Uterus (tissue), 4 donors: ENCODE measurements around the gene NUP188. TPM values are rescaled to one million over a fixed set of nuclear protein-coding genes. Genes with fewer than 3 reads are reported as not detected.

Experiments
- DNase-seq, 2 donors: peaks; one replicate each; pipeline ENCODE4 v3.0.0-alpha.2; 2019 to 2020
- H3K27ac ChIP-seq, 2 donors: fragments of 200-600 bp; sonication (generic); 1 replicate in 1 of 2; 2 replicates in 1 of 2; pipeline ENCODE4 v1.5.1; 2016 to 2018
- H3K27me3 ChIP-seq, 2 donors: fragments of 200-600 bp; sonication (generic); one replicate each; pipeline ENCODE4 v1.5.1; 2018 to 2019; ENCODE audit warnings: control low read depth in 1 of 2
- H3K36me3 ChIP-seq, 2 donors: fragments of 200-600 bp; sonication (generic); one replicate each; pipeline ENCODE4 v1.5.1; 2019; ENCODE audit warnings: control low read depth in 1 of 2
- H3K4me1 ChIP-seq, 2 donors: fragments of 200-600 bp; sonication (generic); one replicate each; pipeline ENCODE4 v1.5.1; 2018 to 2019; ENCODE audit warnings: control low read depth in 1 of 2
- H3K4me3 ChIP-seq, 2 donors: fragments of 200-600 bp; sonication (generic); 1 replicate in 1 of 2; 2 replicates in 1 of 2; pipeline ENCODE4 v1.5.1; 2018 to 2019; ENCODE audit warnings: mild to moderate bottlenecking in 1 of 2
- H3K9me3 ChIP-seq, 2 donors: fragments of 200-600 bp; sonication (generic); one replicate each; pipeline ENCODE4 v1.5.1; 2019; ENCODE audit warnings: control low read depth in 1 of 2
- CTCF ChIP-seq, 4 experiments: fragments of 200-600 bp in 2 of 4; fragments of 450-650 bp in 2 of 4; sonication (generic) in 2 of 4; IDR thresholded peaks; one replicate each; pipeline ENCODE4 v1.5.1; 2016 to 2019; ENCODE audit warnings: antibody characterized with exemption in 4 of 4, mild to moderate bottlenecking in 2 of 4, moderate library complexity in 1 of 4
- POLR2A ChIP-seq, 2 donors: fragments of 450-650 bp; IDR thresholded peaks; one replicate each; pipeline ENCODE4 v1.6.1; 2016; ENCODE audit warnings: antibody characterized with exemption in 2 of 2, mild to moderate bottlenecking in 1 of 2, moderate library complexity in 1 of 2
- intact Hi-C: fragments of 100-400 bp; cut with DNase I; formaldehyde crosslinking; loops from one replicate; pipeline ENCODE4 v1.15.1; 2023; ENCODE audit warnings: low total_unique reads
- total RNA-seq, 4 donors: library from RNA; depleted of rRNA in 3 of 4; stranded (reverse); fragments of >200 nt in 3 of 4; gene quantifications; one replicate each; pipeline versions ENCODE4 v1.1.0 to v1.2.4, GENCODE V29; 2014 to 2023
- donor health status: DM: yes; HTN: yes; CAD: no.

NUP188 gene
- total RNA-seq, 4 donors from 2014 or later: 21.5 to 75.4 (median 36.9) TPM

GRCh38 chr9:129005336-129005997 is 58.0 kb downstream of the NUP188 start:
- Histone ChIP-seq H3K4me1 (no peaks in the 10 kb centered on the region), H3K27ac (no peak overlapping the region), H3K27me3 (no peaks in the 10 kb centered on the region), H3K36me3 (no peaks in the 10 kb centered on the region), H3K9me3 (no peaks in the 10 kb centered on the region), H3K4me3 (no peak overlapping the region)
- TF ChIP-seq POLR2A (IDR thresholded peaks at IDR 0.05): no peak
- TF ChIP-seq CTCF (IDR thresholded peaks at IDR 0.05): no peak
- no peak for DNase-seq
- intact Hi-C loops: no loop called here

GRCh38 chr9:129006328-129007034 is 59.0 kb downstream of the NUP188 start:
- H3K4me1 ChIP-seq: no peaks in the 10 kb centered on the region
- intact Hi-C loops: no loop called here
- TF ChIP-seq POLR2A (IDR thresholded peaks at IDR 0.05) (no peak), CTCF (IDR thresholded peaks at IDR 0.05) (peak; percentile 60 to 76 (median 69))
- H3K4me3 ChIP-seq: no peak overlapping the region
- no peaks in the 10 kb centered on the region for H3K27me3 ChIP-seq
- H3K27ac ChIP-seq: peak overlapping the region in 1 of 2 donors; percentile 38
- no peaks in the 10 kb centered on the region for H3K9me3 ChIP-seq
- H3K36me3 ChIP-seq: no peaks in the 10 kb centered on the region
- DNase-seq: peak; percentile 58 to 61

- Histone ChIP-seq H3K27me3 (no peaks in the 10 kb centered on the region), H3K9me3 (no peaks in the 10 kb centered on the region), H3K4me3 (no peak overlapping the region), H3K4me1 (no peaks in the 10 kb centered on the region), H3K27ac (peak overlapping the region; percentile 35 to 38), H3K36me3 (no peaks in the 10 kb centered on the region)
- intact Hi-C loops: no loop called here
- peak; percentile 46 to 48 for DNase-seq
- no peak for TF ChIP-seq CTCF (IDR thresholded peaks at IDR 0.05)
- TF ChIP-seq POLR2A (IDR thresholded peaks at IDR 0.05): no peak
Observed at GRCh38 chr9:129007035-129007765, 59.7 kb downstream of the NUP188 start.

- no peak for DNase-seq
- no peaks in the 10 kb centered on the region for H3K9me3 ChIP-seq
- no peaks in the 10 kb centered on the region for H3K4me1 ChIP-seq
- intact Hi-C loops: no loop called here
- H3K36me3 ChIP-seq: no peaks in the 10 kb centered on the region
- peak overlapping the region in 1 of 2 donors; percentile 35 for H3K27ac ChIP-seq
- TF ChIP-seq POLR2A (IDR thresholded peaks at IDR 0.05): no peak
- TF ChIP-seq CTCF (IDR thresholded peaks at IDR 0.05): no peak
- H3K4me3 ChIP-seq: no peak overlapping the region
- H3K27me3 ChIP-seq: no peaks in the 10 kb centered on the region
Observed at GRCh38 chr9:129007766-129008468, 60.4 kb downstream of the NUP188 start.
